GM15510 (cell line): ENCODE measurements around the gene RUVBL1.

Source experiments
- POLR2A ChIP-seq: IDR thresholded peaks from 3 replicates; pipeline ENCODE4 v1.6.1; 2011; ENCODE audit warnings: borderline replicate concordance; ENCODE audit not compliant: insufficient read length; ENCODE audit errors: extremely low read depth

The RUVBL1 gene

GRCh38 chr3:128123538-128124368 lies at the start of gene RUVBL1:
TSS of gene RUVBL1 (minus strand) at chr3:128123812. CDS start at chr3:128123724, 88 bp downstream.
- peak; percentile 59 for TF ChIP-seq POLR2A

GRCh38 chr3:128173200-128173599 lies 49.6 kb upstream of the RUVBL1 start:
- TF ChIP-seq POLR2A: no peak

- no peak for TF ChIP-seq POLR2A
Measured at GRCh38 chr3:128170866-128171516, 47.4 kb upstream of the RUVBL1 start.

GRCh38 chr3:128168836-128169235 lies 45.2 kb upstream of the RUVBL1 start:
- no peak for TF ChIP-seq POLR2A

- no peak for TF ChIP-seq POLR2A
Measured at GRCh38 chr3:128167973-128168674, 44.5 kb upstream of the RUVBL1 start.

- TF ChIP-seq POLR2A: no peak
Measured at GRCh38 chr3:128167646-128167972, 44.0 kb upstream of the RUVBL1 start.

- no peak for TF ChIP-seq POLR2A
Measured at GRCh38 chr3:128166971-128167453, 43.4 kb upstream of the RUVBL1 start.

- no peak for TF ChIP-seq POLR2A
Measured at GRCh38 chr3:128163432-128163831, 39.8 kb upstream of the RUVBL1 start.

GRCh38 chr3:128160661-128161060 lies 37.0 kb upstream of the RUVBL1 start:
- no peak for TF ChIP-seq POLR2A

GRCh38 chr3:128155616-128156360 lies 32.2 kb upstream of the RUVBL1 start:
- no peak for TF ChIP-seq POLR2A

GRCh38 chr3:128153156-128154041 lies 29.8 kb upstream of the RUVBL1 start, which contains the start of gene EEFSEC:
TSS of gene EEFSEC (plus strand) at chr3:128153481. CDS start at chr3:128153508, 27 bp downstream.
- peak; percentile 77 for TF ChIP-seq POLR2A

- no peak for TF ChIP-seq POLR2A
Measured at GRCh38 chr3:128152419-128153155, 29.0 kb upstream of the RUVBL1 start.

GRCh38 chr3:128151758-128152274 lies 28.2 kb upstream of the RUVBL1 start:
- TF ChIP-seq POLR2A: no peak
